K562 (cell line): ENCODE data around the gene CNTF. TPM values are rescaled to one million over a fixed set of nuclear protein-coding genes. Genes with fewer than 3 reads are reported as not detected.

Experiments
- ARHGAP35 ChIP-seq: fragments of 450-650 bp; IDR thresholded peaks from 2 replicates; pipeline ENCODE4 v1.6.1; 2018; ENCODE audit not compliant: partially characterized antibody
- ATF7 ChIP-seq: fragments of 450-650 bp; IDR thresholded peaks from 2 replicates; pipeline ENCODE4 v1.7.1; 2014; ENCODE audit warnings: mild to moderate bottlenecking, moderate library complexity
- BMI1 ChIP-seq: fragments of 150-350 bp; IDR thresholded peaks from 2 replicates; pipeline ENCODE4 v1.6.1; 2014; ENCODE audit warnings: low read length
- ELF4 ChIP-seq: fragments of 450-650 bp; formaldehyde crosslinking; IDR thresholded peaks from 2 replicates; pipeline ENCODE4 v1.4.0; 2022; ENCODE audit warnings: missing genetic modification characterization
- ETV5 ChIP-seq: sonication (generic); formaldehyde crosslinking; IDR thresholded peaks from 2 replicates; pipeline ENCODE4 v1.4.0; 2020; ENCODE audit warnings: low read depth, mild to moderate bottlenecking, missing genetic modification reagents
- NFYB ChIP-seq: IDR thresholded peaks from 2 replicates; pipeline ENCODE4 v1.6.1; 2011; ENCODE audit warnings: mild to moderate bottlenecking, moderate library complexity; ENCODE audit not compliant: insufficient read length; ENCODE audit errors: extremely low read depth
- NR2C2 ChIP-seq, 2 experiments: fragments of 200-800 bp in 1 of 2; sonication (Bioruptor generic) in 1 of 2; sonication (generic) in 1 of 2; formaldehyde crosslinking in 1 of 2; IDR thresholded peaks; 2 replicates each; pipeline versions ENCODE4 v1.6.1 to v1.8.0; 2016 to 2022; ENCODE audit warnings: mild to moderate bottlenecking in 1 of 2, missing compliant biosample characterization in 1 of 2, missing genetic modification characterization in 1 of 2, missing genetic modification reagents in 1 of 2
- PHF8 ChIP-seq: fragments of 200-600 bp; sonication (generic); IDR thresholded peaks from 2 replicates; pipeline ENCODE4 v1.6.1; 2012; ENCODE audit warnings: mixed run types, mild to moderate bottlenecking, inconsistent platforms, low read length, moderate library complexity, borderline replicate concordance
- POLR2AphosphoS5 ChIP-seq: IDR thresholded peaks from 2 replicates; pipeline ENCODE4 v1.6.1; 2011; ENCODE audit warnings: mild to moderate bottlenecking, low read depth, low read length, moderate library complexity; ENCODE audit not compliant: control insufficient read depth, insufficient read depth
- RFX1 ChIP-seq: fragments of 450-650 bp; IDR thresholded peaks from 2 replicates; pipeline ENCODE4 v1.6.1; 2016; ENCODE audit warnings: mild to moderate bottlenecking, moderate library complexity
- ZBTB40 ChIP-seq, 2 experiments: fragments of 450-650 bp in 1 of 2; sonication (generic) in 1 of 2; formaldehyde crosslinking in 1 of 2; IDR thresholded peaks; 2 replicates each; pipeline versions ENCODE4 v1.7.1 to v1.9.0; 2016 to 2022; ENCODE audit warnings: inconsistent platforms in 1 of 2, mild to moderate bottlenecking in 1 of 2, missing genetic modification reagents in 1 of 2
- polyA plus RNA-seq, 8 experiments: library from polyadenylated mRNA; depleted of rRNA in 4 of 8; stranded (reverse) in 5 of 8; unstranded in 3 of 8; fragments of >200 nt; fragmentation: Nextera tagmentation in 2 of 8; fragmentation: Illumina TruSeq in 1 of 8; extraction: Ambion mirVana in 2 of 8; extraction: Trizol in 1 of 8; gene quantifications; 2 replicates each; pipeline versions ENCODE4 v1.2.1 to v1.2.3, GENCODE V29; 2011 to 2014; ENCODE audit warnings: inconsistent platforms in 1 of 8, missing spikeins in 1 of 8
- total RNA-seq, 7 experiments: library from RNA; depleted of rRNA in 6 of 7; stranded (reverse); fragments of >200 nt in 6 of 7; fragmentation: Illumina TruSeq in 2 of 7; extraction: Trizol in 2 of 7; gene quantifications; 2 replicates each; pipeline versions ENCODE4 v1.2.1 to v1.2.3, GENCODE V29; 2011 to 2021; ENCODE audit warnings: low replicate concordance in 1 of 7
- TF ChIP-seq, protein P1 (sequence below), 2 experiments: fragments of 150-350 bp in 1 of 2; IDR thresholded peaks; 2 replicates each; pipeline ENCODE4 v1.6.1; 2012 to 2016; ENCODE audit warnings: low read depth in 2 of 2, low read length in 2 of 2, mild to moderate bottlenecking in 1 of 2, moderate library complexity in 1 of 2
- TF ChIP-seq, protein P2 (sequence below): fragments of 450-650 bp; IDR thresholded peaks from 2 replicates; pipeline ENCODE4 v1.6.1; 2016; ENCODE audit warnings: antibody characterized with exemption

The CNTF gene
- total and polyA plus RNA-seq, 9 of the 15 experiments (the other 6 are each of a cell fraction or from before 2014, with no cell fraction given), result 0.17 to 5.0 (median 2.3) TPM

- TF ChIP-seq, protein P1, sequence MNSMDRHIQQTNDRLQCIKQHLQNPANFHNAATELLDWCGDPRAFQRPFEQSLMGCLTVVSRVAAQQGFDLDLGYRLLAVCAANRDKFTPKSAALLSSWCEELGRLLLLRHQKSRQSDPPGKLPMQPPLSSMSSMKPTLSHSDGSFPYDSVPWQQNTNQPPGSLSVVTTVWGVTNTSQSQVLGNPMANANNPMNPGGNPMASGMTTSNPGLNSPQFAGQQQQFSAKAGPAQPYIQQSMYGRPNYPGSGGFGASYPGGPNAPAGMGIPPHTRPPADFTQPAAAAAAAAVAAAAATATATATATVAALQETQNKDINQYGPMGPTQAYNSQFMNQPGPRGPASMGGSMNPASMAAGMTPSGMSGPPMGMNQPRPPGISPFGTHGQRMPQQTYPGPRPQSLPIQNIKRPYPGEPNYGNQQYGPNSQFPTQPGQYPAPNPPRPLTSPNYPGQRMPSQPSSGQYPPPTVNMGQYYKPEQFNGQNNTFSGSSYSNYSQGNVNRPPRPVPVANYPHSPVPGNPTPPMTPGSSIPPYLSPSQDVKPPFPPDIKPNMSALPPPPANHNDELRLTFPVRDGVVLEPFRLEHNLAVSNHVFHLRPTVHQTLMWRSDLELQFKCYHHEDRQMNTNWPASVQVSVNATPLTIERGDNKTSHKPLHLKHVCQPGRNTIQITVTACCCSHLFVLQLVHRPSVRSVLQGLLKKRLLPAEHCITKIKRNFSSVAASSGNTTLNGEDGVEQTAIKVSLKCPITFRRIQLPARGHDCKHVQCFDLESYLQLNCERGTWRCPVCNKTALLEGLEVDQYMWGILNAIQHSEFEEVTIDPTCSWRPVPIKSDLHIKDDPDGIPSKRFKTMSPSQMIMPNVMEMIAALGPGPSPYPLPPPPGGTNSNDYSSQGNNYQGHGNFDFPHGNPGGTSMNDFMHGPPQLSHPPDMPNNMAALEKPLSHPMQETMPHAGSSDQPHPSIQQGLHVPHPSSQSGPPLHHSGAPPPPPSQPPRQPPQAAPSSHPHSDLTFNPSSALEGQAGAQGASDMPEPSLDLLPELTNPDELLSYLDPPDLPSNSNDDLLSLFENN (IDR thresholded peaks at IDR 0.05; ENCODE audit: low read depth in 2 of 2, low read length in 2 of 2), result peak; percentile 10 to 16; a peak in 1 of 4 replicates
- TF ChIP-seq ZBTB40 (IDR thresholded peaks at IDR 0.05), result peak; percentile 96
- TF ChIP-seq ZBTB40 (CRISPR knock-in tag; IDR thresholded peaks at IDR 0.05), result no peak
- peak; percentile 75 for TF ChIP-seq ATF7
- peak; percentile 87 for TF ChIP-seq RFX1
- 0 out of 2 replicates have a peak, but pooled peaks have one; percentile 7 for TF ChIP-seq POLR2AphosphoS5
- TF ChIP-seq BMI1, result no peak
- no peak; the same call in 1 of the 2 replicates for TF ChIP-seq ETV5 (CRISPR knock-in tag)
- TF ChIP-seq NFYB, result peak; percentile 0
- no peak for TF ChIP-seq ARHGAP35
- TF ChIP-seq ELF4 (CRISPR knock-in tag), result no peak
- TF ChIP-seq NR2C2 (CRISPR knock-in tag; IDR thresholded peaks at IDR 0.05), result peak; percentile 97
- TF ChIP-seq NR2C2 (tag; IDR thresholded peaks at IDR 0.05), result peak; percentile 100
- peak; percentile 13; the same call in 1 of the 2 replicates for TF ChIP-seq PHF8
- TF ChIP-seq, protein P2, sequence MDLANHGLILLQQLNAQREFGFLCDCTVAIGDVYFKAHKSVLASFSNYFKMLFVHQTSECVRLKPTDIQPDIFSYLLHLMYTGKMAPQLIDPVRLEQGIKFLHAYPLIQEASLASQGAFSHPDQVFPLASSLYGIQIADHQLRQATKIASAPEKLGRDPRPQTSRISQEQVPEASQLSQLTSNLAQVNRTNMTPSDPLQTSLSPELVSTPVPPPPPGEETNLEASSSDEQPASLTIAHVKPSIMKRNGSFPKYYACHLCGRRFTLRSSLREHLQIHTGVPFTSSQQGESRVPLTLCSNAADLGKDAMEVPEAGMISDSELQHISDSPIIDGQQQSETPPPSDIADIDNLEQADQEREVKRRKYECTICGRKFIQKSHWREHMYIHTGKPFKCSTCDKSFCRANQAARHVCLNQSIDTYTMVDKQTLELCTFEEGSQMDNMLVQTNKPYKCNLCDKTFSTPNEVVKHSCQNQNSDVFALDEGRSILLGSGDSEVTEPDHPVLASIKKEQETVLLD, result peak; percentile 95
Observed at GRCh38 chr11:58578136-58578634, 44.3 kb upstream of the CNTF start (continued).
